Activated T-cell treated with anti-CD3 and anti-CD28 coated beads for 24 hours (primary cell): ENCODE results near the gene MTNR1A.
"Not testable (repeated sequence)": the region's sequence is repeated elsewhere in the genome, so short reads cannot be mapped to it uniquely, and the experiment has no call there.

ENCODE experiments used
- DNase-seq: peaks from one replicate; pipeline ENCODE4 v3.0.0-alpha.2; 2020; ENCODE audit warnings: low read depth

MTNR1A gene

GRCh38 chr4:186561748-186562147 is 6.4 kb upstream of the MTNR1A start:
- DNase-seq: no peak

- DNase-seq: no peak
Measured at GRCh38 chr4:186560647-186561046, 5.3 kb upstream of the MTNR1A start.

GRCh38 chr4:186557486-186557885 is 2.1 kb upstream of the MTNR1A start:
- no peak for DNase-seq

- no peak for DNase-seq
Measured at GRCh38 chr4:186557061-186557460, 1.7 kb upstream of the MTNR1A start.

- DNase-seq: no peak
Measured at GRCh38 chr4:186554539-186554913, 841 bp downstream of the MTNR1A start.

GRCh38 chr4:186553717-186554116 is 1.6 kb downstream of the MTNR1A start:
- no peak for DNase-seq

GRCh38 chr4:186551849-186552248 is 3.5 kb downstream of the MTNR1A start:
- no peak for DNase-seq

- DNase-seq: no peak
Measured at GRCh38 chr4:186545436-186545835, 9.9 kb downstream of the MTNR1A start.

GRCh38 chr4:186543206-186543605 is 12.2 kb downstream of the MTNR1A start:
- no peak for DNase-seq

GRCh38 chr4:186541801-186542200 is 13.6 kb downstream of the MTNR1A start:
- DNase-seq: no peak

GRCh38 chr4:186537843-186538521 is 17.4 kb downstream of the MTNR1A start:
- no peak for DNase-seq

GRCh38 chr4:186536285-186536684 is 19.1 kb downstream of the MTNR1A start:
- no peak for DNase-seq

- no peak for DNase-seq
Measured at GRCh38 chr4:186534056-186534455, 21.3 kb downstream of the MTNR1A start.

GRCh38 chr4:186523927-186524326 is 31.4 kb downstream of the MTNR1A start:
- not testable (repeated sequence) for DNase-seq

GRCh38 chr4:186516287-186516686 is 39.1 kb downstream of the MTNR1A start:
- no peak for DNase-seq

- DNase-seq: no peak
Measured at GRCh38 chr4:186514271-186514950, 41.0 kb downstream of the MTNR1A start.

- DNase-seq: not testable (repeated sequence)
Measured at GRCh38 chr4:186504771-186505170, 50.6 kb downstream of the MTNR1A start.

GRCh38 chr4:186502231-186502630 is 53.1 kb downstream of the MTNR1A start:
- no peak for DNase-seq

- no peak for DNase-seq
Measured at GRCh38 chr4:186501554-186501953, 53.8 kb downstream of the MTNR1A start.

GRCh38 chr4:186500721-186501304 is 54.6 kb downstream of the MTNR1A start:
- no peak for DNase-seq

GRCh38 chr4:186499467-186499866 is 55.9 kb downstream of the MTNR1A start:
- no peak for DNase-seq

- DNase-seq: no peak
Measured at GRCh38 chr4:186497043-186497442, 58.3 kb downstream of the MTNR1A start.

GRCh38 chr4:186494496-186494895 is 60.9 kb downstream of the MTNR1A start:
- DNase-seq: no peak
